Esophagus squamous epithelium (tissue), 4 donors: ENCODE data around the gene ANKRA2.

ENCODE experiments used
- POLR2A ChIP-seq, 4 donors: fragments of 450-650 bp; IDR thresholded peaks; one replicate each; pipeline ENCODE4 v1.6.1; 2017; ENCODE audit warnings: antibody characterized with exemption in 4 of 4, mild to moderate bottlenecking in 4 of 4, moderate library complexity in 3 of 4
- TF ChIP-seq, protein P1 (sequence below), 6 experiments: fragments of 450-650 bp in 4 of 6; fragments of 200-600 bp in 2 of 6; sonication (generic) in 2 of 6; IDR thresholded peaks; one replicate each; pipeline ENCODE4 v1.5.1; 2016 to 2019; ENCODE audit warnings: antibody characterized with exemption in 6 of 6, mild to moderate bottlenecking in 4 of 6, moderate library complexity in 4 of 6

DNA sequence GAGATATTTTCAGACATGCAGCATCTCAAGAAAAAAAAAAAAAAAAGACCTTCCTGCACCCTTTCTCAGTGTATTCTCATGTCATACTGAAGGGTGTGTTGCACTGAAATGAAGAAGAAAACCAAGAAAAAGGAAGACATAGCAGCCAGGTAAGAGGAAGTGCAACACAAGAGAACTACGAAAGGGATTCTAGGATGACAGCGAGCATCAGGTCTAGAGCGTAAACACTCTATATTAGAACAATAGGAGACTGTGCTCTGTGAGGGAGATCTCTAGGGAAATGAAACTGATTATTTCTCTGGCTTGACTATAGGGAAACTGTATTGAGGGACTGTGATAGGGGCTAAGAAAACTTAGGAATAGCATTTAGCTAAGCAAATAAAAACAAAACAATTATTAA lies 37.2 kb downstream of the ANKRA2 start:
- TF ChIP-seq, protein P1, sequence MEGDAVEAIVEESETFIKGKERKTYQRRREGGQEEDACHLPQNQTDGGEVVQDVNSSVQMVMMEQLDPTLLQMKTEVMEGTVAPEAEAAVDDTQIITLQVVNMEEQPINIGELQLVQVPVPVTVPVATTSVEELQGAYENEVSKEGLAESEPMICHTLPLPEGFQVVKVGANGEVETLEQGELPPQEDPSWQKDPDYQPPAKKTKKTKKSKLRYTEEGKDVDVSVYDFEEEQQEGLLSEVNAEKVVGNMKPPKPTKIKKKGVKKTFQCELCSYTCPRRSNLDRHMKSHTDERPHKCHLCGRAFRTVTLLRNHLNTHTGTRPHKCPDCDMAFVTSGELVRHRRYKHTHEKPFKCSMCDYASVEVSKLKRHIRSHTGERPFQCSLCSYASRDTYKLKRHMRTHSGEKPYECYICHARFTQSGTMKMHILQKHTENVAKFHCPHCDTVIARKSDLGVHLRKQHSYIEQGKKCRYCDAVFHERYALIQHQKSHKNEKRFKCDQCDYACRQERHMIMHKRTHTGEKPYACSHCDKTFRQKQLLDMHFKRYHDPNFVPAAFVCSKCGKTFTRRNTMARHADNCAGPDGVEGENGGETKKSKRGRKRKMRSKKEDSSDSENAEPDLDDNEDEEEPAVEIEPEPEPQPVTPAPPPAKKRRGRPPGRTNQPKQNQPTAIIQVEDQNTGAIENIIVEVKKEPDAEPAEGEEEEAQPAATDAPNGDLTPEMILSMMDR (IDR thresholded peaks at IDR 0.05) = no peak
- TF ChIP-seq POLR2A (IDR thresholded peaks at IDR 0.05) = no peak
